Left ventricle myocardium inferior (tissue), 1 donor: Measurements from ENCODE around the gene RFTN1. TPM values are rescaled to one million over a fixed set of nuclear protein-coding genes. Genes with fewer than 3 reads are reported as not detected.
A peak's percentile ranks its signal among the peaks of the same experiment; 100 is the strongest.

ENCODE experiments used
- DNase-seq: peaks from one replicate; pipeline ENCODE4 v3.0.0-alpha.2; 2020
- H3K27ac ChIP-seq: fragments of 200-600 bp; replicated peaks from 2 replicates; pipeline ENCODE4 v1.8.0; 2021
- H3K27me3 ChIP-seq: fragments of 200-600 bp; 2 replicates; pipeline ENCODE4 v1.8.0; 2021; ENCODE audit warnings: low read depth
- H3K36me3 ChIP-seq: fragments of 200-600 bp; 2 replicates; pipeline ENCODE4 v1.8.0; 2021
- H3K4me1 ChIP-seq: fragments of 200-600 bp; 2 replicates; pipeline ENCODE4 v1.8.0; 2021
- H3K4me3 ChIP-seq: fragments of 200-600 bp; 2 replicates; pipeline ENCODE4 v1.8.0; 2021; ENCODE audit warnings: mild to moderate bottlenecking, moderate library complexity
- H3K9me3 ChIP-seq: fragments of 200-600 bp; replicated peaks from 2 replicates; pipeline ENCODE4 v1.8.0; 2021
- intact Hi-C: fragments of 100-400 bp; cut with micrococcal nuclease; formaldehyde crosslinking; loops from one replicate; pipeline ENCODE4 v1.11.0; 2022
- total RNA-seq: library from RNA; stranded (reverse); fragmentation: NEBNext Ultra II Directional; extraction: Animal tissue kit (Norgen Biotek cat#: 25700); gene quantifications from one replicate; pipeline ENCODE4 v1.2.1, GENCODE V29; 2021
- TF ChIP-seq, protein P1 (sequence below): fragments of 200-600 bp; IDR thresholded peaks from 2 replicates; pipeline ENCODE4 v1.8.0; 2021; ENCODE audit warnings: antibody characterized with exemption, mild to moderate bottlenecking, borderline replicate concordance
- donor health status: DM: no; HTN: yes; CAD: no; lungs with severe emphysema.

Gene RFTN1
- total RNA-seq, 1 donor from 2014 or later: 22.9 TPM

DNA sequence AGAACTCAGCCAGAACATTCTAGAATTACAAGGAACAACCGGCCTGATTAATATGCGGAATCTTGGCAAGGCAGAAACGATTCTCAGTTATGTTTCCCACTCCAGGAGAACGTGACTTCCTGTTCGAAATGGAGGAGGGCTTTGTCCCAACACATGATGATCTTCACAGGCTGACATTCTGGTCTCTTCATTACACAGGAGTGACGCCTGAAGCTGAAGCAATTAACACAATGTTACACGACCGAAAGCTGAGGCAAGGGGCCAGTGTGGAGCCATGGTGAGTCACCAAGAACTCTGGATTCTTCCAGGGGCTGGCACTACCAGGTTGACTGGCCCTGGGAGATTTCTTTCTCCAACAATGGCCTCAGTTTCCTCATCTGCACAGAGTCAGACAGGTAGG lies 40.9 kb downstream of the RFTN1 start:
- H3K9me3 ChIP-seq: peaks cover 14% of the 10 kb centered on the region
- no peak for DNase-seq
- H3K27ac ChIP-seq: peak overlapping the region; percentile 73
- peaks cover 32% of the 10 kb centered on the region for H3K36me3 ChIP-seq
- no peaks in the 10 kb centered on the region for H3K27me3 ChIP-seq
- TF ChIP-seq, protein P1, sequence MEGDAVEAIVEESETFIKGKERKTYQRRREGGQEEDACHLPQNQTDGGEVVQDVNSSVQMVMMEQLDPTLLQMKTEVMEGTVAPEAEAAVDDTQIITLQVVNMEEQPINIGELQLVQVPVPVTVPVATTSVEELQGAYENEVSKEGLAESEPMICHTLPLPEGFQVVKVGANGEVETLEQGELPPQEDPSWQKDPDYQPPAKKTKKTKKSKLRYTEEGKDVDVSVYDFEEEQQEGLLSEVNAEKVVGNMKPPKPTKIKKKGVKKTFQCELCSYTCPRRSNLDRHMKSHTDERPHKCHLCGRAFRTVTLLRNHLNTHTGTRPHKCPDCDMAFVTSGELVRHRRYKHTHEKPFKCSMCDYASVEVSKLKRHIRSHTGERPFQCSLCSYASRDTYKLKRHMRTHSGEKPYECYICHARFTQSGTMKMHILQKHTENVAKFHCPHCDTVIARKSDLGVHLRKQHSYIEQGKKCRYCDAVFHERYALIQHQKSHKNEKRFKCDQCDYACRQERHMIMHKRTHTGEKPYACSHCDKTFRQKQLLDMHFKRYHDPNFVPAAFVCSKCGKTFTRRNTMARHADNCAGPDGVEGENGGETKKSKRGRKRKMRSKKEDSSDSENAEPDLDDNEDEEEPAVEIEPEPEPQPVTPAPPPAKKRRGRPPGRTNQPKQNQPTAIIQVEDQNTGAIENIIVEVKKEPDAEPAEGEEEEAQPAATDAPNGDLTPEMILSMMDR: no peak
- intact Hi-C loops: no loop called here
- H3K4me1 ChIP-seq: peaks cover 90% of the 10 kb centered on the region
- no peak overlapping the region for H3K4me3 ChIP-seq

DNA sequence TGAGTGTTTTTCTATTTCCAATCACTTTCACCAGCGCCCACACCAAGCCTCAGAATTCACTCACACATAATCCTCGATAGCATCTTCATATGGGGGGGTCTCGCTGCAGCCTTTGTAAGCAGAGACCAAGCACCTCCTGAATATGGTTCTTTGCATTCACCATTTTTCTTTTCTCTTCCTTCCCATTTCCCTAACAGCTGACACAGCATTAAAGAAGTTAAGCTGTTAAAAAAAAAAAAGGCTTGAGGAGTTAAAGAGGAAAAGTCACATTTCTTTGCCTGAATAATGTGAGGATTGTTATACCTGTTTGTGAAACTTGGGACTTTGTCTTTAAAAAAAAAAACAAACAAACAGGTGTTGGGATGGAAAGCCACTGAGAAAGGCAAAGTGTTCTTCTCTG lies 41.6 kb downstream of the RFTN1 start:
- TF ChIP-seq, protein P1: no peak
- Histone ChIP-seq H3K9me3 (peaks cover 14% of the 10 kb centered on the region), H3K36me3 (peaks cover 32% of the 10 kb centered on the region), H3K4me3 (no peak overlapping the region), H3K27ac (peak overlapping the region; percentile 73), H3K4me1 (peaks cover 93% of the 10 kb centered on the region), H3K27me3 (no peaks in the 10 kb centered on the region)
- intact Hi-C loops: no loop called here
- no peak for DNase-seq

- intact Hi-C loops: no loop called here
- TF ChIP-seq, protein P1: no peak
- H3K4me3 ChIP-seq: no peak overlapping the region
- H3K27me3 ChIP-seq: no peaks in the 10 kb centered on the region
- H3K36me3 ChIP-seq: peaks cover 39% of the 10 kb centered on the region
- peak overlapping the region; percentile 4 for H3K27ac ChIP-seq
- peaks cover 14% of the 10 kb centered on the region for H3K9me3 ChIP-seq
- peaks cover 93% of the 10 kb centered on the region for H3K4me1 ChIP-seq
- no peak for DNase-seq
Measured at GRCh38 chr3:16470590-16470989, 42.9 kb downstream of the RFTN1 start.

DNA sequence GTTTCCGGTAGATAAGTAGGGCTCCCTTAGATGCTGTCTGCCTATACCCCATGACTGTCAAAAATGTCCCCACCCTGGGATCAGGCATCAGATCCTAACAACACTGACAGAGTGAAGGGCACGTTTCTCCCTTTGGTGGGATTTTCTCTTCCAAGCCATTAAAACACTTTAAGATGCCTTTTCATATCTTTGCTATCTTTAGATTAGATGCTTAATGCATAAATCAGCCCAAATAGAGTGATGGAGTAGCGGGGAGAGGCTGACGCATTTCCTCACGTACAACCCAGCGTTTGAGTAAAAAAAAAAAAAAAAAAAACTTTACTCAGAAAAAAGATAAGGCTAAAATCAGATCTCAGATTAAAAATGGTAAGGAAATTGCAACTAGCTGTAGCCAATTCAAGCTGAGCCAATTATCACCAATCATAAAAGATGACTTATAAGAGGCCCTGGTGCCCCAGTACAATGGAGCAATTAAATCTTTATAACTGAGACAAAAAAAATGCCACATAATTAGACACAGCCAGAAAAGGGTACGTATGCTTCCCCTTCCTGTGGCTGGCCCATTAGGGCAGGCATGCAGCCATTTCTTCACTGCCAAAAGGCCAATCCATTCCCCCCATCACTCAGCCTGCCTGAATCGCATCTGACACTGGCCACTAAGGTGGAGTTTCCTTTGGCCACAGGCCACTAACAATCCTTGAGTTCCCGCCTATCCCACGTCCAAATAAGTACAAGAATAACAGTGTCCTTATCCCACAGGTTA lies 45.0 kb downstream of the RFTN1 start:
- intact Hi-C loops: no loop called here
- TF ChIP-seq, protein P1: no peak
- no peak for DNase-seq
- Histone ChIP-seq H3K4me3 (no peak overlapping the region), H3K36me3 (peaks cover 41% of the 10 kb centered on the region), H3K27me3 (no peaks in the 10 kb centered on the region), H3K27ac (peak overlapping the region; percentile 60), H3K4me1 (peaks cover 93% of the 10 kb centered on the region), H3K9me3 (peaks cover 14% of the 10 kb centered on the region)

DNA sequence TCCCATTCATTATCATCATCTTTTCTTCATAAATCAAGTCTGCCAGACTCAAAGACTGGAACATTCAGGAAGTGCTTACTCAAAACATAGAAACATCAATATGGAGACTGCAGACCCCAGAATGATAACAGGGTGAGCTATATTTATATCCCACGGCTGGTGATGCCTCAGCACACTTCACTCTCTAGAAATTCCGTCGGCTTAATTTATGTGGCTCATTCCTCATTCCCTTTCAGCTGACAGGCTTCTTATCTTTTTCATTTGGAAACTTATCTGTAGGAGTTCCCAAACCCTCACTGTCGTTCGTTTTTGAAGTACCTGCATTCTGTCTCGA lies 45.5 kb downstream of the RFTN1 start:
- intact Hi-C loops: no loop called here
- DNase-seq: no peak
- Histone ChIP-seq H3K27ac (peak overlapping the region; percentile 60), H3K4me1 (peaks cover 93% of the 10 kb centered on the region), H3K27me3 (no peaks in the 10 kb centered on the region), H3K4me3 (no peak overlapping the region), H3K36me3 (peaks cover 41% of the 10 kb centered on the region), H3K9me3 (peaks cover 14% of the 10 kb centered on the region)
- TF ChIP-seq, protein P1: no peak
